ENCODE results near the gene SEPTIN10.
A peak's percentile ranks its signal among the peaks of the same experiment; 100 is the strongest.

The SEPTIN10 gene

DNA sequence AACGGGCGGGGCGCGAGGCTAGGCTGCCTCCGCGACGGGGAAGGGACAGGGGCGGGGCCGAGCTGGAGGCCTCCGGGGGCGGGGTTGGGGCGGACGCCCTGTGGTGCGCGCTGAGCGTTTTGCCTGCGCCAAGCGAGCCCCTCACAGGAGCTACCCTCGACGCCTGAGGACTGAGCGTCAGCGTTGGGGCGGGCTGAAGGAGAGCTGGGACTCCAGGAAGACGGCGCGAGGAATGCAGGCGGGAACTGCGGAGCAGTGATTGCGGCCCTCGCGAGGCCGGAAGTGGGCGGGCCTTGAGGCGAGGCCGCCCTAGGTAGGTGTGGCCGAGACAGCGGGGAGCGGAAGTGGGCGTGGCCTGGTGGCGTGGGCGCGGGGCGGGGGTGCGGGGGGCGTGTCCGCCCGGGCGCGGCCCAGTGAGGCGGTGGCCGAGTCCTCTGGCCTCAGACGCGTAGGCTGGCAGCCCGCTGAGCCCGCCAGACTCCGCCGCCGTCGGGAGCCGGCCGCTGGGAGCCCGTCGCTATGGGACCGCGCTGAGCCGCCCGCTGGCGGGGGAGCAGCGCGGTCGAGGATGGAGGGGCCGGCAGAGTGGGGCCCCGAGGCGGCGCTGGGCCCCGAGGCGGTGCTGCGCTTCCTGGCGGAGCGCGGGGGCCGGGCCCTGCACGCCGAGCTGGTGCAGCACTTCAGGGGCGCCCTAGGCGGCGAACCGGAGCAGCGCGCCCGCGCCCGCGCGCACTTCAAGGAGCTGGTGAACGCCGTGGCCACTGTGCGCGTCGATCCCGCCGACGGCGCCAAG, at the start of gene SEPTIN10, which contains the start of gene SOWAHC (continued):
- TF ChIP-seq, protein P1, sequence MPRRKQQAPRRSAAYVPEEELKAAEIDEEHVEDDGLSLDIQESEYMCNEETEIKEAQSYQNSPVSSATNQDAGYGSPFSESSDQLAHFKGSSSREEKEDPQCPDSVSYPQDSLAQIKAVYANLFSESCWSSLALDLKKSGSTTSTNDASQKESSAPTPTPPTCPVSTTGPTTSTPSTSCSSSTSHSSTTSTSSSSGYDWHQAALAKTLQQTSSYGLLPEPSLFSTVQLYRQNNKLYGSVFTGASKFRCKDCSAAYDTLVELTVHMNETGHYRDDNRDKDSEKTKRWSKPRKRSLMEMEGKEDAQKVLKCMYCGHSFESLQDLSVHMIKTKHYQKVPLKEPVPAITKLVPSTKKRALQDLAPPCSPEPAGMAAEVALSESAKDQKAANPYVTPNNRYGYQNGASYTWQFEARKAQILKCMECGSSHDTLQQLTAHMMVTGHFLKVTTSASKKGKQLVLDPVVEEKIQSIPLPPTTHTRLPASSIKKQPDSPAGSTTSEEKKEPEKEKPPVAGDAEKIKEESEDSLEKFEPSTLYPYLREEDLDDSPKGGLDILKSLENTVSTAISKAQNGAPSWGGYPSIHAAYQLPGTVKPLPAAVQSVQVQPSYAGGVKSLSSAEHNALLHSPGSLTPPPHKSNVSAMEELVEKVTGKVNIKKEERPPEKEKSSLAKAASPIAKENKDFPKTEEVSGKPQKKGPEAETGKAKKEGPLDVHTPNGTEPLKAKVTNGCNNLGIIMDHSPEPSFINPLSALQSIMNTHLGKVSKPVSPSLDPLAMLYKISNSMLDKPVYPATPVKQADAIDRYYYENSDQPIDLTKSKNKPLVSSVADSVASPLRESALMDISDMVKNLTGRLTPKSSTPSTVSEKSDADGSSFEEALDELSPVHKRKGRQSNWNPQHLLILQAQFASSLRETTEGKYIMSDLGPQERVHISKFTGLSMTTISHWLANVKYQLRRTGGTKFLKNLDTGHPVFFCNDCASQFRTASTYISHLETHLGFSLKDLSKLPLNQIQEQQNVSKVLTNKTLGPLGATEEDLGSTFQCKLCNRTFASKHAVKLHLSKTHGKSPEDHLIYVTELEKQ (tag by site-specific recombination; IDR thresholded peaks at IDR 0.05; ENCODE audit: borderline replicate concordance) = no peak
- TF ChIP-seq KLF10 (tag by site-specific recombination; IDR thresholded peaks at IDR 0.05) (peak; percentile 97), ZBTB8A (tag by site-specific recombination; IDR thresholded peaks at IDR 0.05) (peak; percentile 79), KLF9 (tag by site-specific recombination; IDR thresholded peaks at IDR 0.05; ENCODE audit: low read depth) (peak; percentile 99), ZBTB20 (tag by site-specific recombination; IDR thresholded peaks at IDR 0.05) (peak; percentile 10; the same call in 1 of the 2 replicates)
- TF ChIP-seq, protein P2, sequence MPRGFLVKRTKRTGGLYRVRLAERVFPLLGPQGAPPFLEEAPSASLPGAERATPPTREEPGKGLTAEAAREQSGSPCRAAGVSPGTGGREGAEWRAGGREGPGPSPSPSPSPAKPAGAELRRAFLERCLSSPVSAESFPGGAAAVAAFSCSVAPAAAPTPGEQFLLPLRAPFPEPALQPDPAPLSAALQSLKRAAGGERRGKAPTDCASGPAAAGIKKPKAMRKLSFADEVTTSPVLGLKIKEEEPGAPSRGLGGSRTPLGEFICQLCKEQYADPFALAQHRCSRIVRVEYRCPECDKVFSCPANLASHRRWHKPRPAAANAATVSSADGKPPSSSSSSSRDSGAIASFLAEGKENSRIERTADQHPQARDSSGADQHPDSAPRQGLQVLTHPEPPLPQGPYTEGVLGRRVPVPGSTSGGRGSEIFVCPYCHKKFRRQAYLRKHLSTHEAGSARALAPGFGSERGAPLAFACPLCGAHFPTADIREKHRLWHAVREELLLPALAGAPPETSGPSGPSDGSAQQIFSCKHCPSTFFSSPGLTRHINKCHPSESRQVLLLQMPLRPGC (tag by site-specific recombination; IDR thresholded peaks at IDR 0.05) = peak; percentile 84
- TF ChIP-seq, protein P3, sequence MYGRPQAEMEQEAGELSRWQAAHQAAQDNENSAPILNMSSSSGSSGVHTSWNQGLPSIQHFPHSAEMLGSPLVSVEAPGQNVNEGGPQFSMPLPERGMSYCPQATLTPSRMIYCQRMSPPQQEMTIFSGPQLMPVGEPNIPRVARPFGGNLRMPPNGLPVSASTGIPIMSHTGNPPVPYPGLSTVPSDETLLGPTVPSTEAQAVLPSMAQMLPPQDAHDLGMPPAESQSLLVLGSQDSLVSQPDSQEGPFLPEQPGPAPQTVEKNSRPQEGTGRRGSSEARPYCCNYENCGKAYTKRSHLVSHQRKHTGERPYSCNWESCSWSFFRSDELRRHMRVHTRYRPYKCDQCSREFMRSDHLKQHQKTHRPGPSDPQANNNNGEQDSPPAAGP (tag by site-specific recombination; IDR thresholded peaks at IDR 0.05) = peak; percentile 86

DNA sequence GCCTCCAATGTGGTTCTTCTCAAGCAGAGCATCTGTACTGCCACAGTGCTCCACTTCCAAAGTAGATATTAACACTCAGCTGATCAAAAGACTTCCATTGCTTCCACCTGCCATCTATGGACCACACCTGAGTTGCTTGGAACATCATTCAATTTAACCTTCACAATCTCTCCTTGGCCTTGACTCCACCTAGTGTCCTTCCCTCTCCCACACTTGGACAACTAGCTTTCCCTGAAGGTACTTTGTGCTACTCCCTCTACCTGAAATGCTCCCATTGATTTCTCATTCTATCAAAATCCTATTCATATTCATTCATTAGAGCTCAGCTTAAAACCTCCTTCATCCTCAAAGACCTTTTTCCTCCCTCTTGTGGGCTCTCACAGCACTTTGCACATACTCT, 49.1 kb upstream of the SEPTIN10 start:
- Histone ChIP-seq H3K4me1 (ENCODE audit: control insufficient read depth, insufficient read depth, low read length) (peaks cover 8% of the 10 kb centered on the region), H3K27ac (ENCODE audit: extremely low read depth, low read depth, low read length) (no peak overlapping the region), H3K36me3 (ENCODE audit: control insufficient read depth in 2 of 2, insufficient read depth in 1 of 2, low read length in 2 of 2) (no peaks in the 10 kb centered on the region), H3K4me3 (ENCODE audit: low read depth, low read length) (no peak overlapping the region), H3K9me3 (ENCODE audit: control insufficient read depth, insufficient read depth, low read depth, low read length) (no peaks in the 10 kb centered on the region)
- CTCF ChIA-PET = interaction anchor here (1.1 kb wide), 1 partner anchor 116 kb away, joined by 7 read pairs; no protein-coding TSS in a partner anchor
- TF ChIP-seq, protein P4, sequence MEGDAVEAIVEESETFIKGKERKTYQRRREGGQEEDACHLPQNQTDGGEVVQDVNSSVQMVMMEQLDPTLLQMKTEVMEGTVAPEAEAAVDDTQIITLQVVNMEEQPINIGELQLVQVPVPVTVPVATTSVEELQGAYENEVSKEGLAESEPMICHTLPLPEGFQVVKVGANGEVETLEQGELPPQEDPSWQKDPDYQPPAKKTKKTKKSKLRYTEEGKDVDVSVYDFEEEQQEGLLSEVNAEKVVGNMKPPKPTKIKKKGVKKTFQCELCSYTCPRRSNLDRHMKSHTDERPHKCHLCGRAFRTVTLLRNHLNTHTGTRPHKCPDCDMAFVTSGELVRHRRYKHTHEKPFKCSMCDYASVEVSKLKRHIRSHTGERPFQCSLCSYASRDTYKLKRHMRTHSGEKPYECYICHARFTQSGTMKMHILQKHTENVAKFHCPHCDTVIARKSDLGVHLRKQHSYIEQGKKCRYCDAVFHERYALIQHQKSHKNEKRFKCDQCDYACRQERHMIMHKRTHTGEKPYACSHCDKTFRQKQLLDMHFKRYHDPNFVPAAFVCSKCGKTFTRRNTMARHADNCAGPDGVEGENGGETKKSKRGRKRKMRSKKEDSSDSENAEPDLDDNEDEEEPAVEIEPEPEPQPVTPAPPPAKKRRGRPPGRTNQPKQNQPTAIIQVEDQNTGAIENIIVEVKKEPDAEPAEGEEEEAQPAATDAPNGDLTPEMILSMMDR (tag by site-specific recombination; IDR thresholded peaks at IDR 0.05) = peak; percentile 40; the same call in 1 of the 2 replicates
- TF ChIP-seq, protein P5, sequence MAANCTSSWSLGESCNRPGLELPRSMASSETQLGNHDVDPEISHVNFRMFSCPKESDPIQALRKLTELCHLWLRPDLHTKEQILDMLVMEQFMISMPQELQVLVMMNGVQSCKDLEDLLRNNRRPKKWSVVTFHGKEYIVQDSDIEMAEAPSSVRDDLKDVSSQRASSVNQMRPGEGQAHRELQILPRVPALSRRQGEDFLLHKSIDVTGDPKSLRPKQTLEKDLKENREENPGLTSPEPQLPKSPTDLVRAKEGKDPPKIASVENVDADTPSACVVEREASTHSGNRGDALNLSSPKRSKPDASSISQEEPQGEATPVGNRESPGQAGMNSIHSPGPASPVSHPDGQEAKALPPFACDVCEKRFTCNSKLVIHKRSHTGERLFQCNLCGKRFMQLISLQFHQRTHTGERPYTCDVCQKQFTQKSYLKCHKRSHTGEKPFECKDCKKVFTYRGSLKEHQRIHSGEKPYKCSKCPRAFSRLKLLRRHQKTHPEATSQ (tag by site-specific recombination; IDR thresholded peaks at IDR 0.05) = no peak
- POLR2A ChIA-PET = interaction anchor here (1.5 kb wide), 1 partner anchor 49 kb away, joined by 7 read pairs; the partner anchor contains the start of genes SEPTIN10 and SOWAHC

DNA sequence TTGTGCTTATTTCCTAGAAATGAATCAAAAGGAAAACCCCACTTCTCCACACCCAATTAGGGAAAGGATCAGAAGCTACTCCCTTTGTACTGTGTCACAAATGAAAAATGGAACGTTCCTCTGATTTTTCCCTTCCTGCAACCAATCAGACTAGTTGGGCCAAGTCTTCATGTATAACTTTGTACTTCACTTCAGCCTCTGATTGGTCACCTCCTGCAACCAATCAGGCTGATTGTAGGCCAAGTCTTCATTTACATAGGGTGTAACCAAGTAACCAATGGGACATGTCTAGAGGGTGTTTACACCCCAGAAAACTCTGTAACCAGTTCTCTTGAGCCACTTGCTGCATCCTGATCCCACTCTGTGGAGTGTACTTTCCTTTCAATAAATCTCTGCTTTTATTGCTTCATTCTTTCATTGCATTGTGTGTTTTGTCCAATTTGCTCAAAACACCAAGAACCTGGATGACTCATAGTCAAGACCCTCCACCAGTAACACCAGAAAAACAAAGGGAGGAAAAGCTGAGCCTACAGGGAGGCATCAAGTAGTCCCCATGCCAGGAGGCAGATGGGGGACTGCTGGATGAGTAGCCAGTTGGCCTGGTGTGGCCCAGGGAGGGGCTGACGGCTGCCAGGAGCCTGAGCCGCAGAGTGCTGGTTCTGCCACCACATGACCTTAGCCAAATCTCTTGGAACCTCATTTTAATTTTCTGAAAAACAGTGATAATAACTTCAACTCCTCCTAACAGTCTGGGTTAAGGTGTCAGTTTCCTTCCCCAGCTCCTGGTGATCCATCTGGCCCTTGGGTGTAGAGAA, 46.5 kb upstream of the SEPTIN10 start:
- no peaks in the 10 kb centered on the region for H3K9me3 ChIP-seq (ENCODE audit: control insufficient read depth, insufficient read depth, low read depth, low read length)
- TF ChIP-seq ZNF544 (tag by site-specific recombination; IDR thresholded peaks at IDR 0.05) (no peak), WT1 (tag by site-specific recombination; IDR thresholded peaks at IDR 0.05) (no peak), ZNF48 (tag by site-specific recombination; IDR thresholded peaks at IDR 0.05) (no peak)
- TF ChIP-seq, protein P6, sequence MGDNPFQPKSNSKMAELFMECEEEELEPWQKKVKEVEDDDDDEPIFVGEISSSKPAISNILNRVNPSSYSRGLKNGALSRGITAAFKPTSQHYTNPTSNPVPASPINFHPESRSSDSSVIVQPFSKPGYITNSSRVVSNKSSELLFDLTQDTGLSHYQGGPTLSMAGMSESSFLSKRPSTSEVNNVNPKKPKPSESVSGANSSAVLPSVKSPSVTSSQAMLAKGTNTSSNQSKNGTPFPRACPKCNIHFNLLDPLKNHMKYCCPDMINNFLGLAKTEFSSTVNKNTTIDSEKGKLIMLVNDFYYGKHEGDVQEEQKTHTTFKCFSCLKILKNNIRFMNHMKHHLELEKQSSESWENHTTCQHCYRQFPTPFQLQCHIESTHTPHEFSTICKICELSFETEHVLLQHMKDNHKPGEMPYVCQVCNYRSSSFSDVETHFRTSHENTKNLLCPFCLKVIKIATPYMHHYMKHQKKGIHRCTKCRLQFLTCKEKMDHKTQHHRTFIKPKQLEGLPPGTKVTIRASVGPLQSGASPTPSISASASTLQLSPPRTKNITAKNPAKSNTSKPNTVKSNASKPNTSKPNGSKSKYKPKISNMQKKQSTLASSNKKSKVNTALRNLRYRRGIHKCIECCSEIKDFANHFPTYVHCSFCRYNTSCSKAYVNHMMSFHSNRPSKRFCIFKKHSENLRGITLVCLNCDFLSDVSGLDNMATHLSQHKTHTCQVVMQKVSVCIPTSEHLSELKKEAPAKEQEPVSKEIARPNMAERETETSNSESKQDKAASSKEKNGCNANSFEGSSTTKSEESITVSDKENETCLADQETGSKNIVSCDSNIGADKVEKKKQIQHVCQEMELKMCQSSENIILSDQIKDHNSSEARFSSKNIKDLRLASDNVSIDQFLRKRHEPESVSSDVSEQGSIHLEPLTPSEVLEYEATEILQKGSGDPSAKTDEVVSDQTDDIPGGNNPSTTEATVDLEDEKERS (tag by site-specific recombination; IDR thresholded peaks at IDR 0.05) = no peak

More for the DNA sequence above, 46.5 kb upstream of the SEPTIN10 start:
- Histone ChIP-seq H3K4me3 (ENCODE audit: low read depth, low read length) (no peak overlapping the region), H3K36me3 (ENCODE audit: control insufficient read depth in 2 of 2, insufficient read depth in 1 of 2, low read length in 2 of 2) (no peaks in the 10 kb centered on the region), H3K4me1 (ENCODE audit: control insufficient read depth, insufficient read depth, low read length) (peaks cover 8% of the 10 kb centered on the region), H3K27ac (ENCODE audit: extremely low read depth, low read depth, low read length) (no peak overlapping the region)
- CTCF ChIA-PET = interaction anchor here (0.7 to 1.4 kb wide), 2 partner anchors 62 to 114 kb away, joined by 3 to 8 read pairs; no protein-coding TSS in a partner anchor
- POLR2A ChIA-PET = no interaction called here
